ENCODE measurements around the gene TRIM3.
"Not testable (repeated sequence)": the region's sequence is repeated elsewhere in the genome, so short reads cannot be mapped to it uniquely, and the experiment has no call there.

The TRIM3 gene

GRCh38 chr11:6473451-6474412, at the start of gene TRIM3:
TSS of gene TRIM3 (minus strand) at chr11:6473941. CDS start at chr11:6465695, 8,246 bp downstream.
- FAIRE-seq (no peak), DNase-seq (ENCODE audit: insufficient read length, low spot score) (peak; percentile 96)
- TF ChIP-seq POLR2A (IDR thresholded peaks at IDR 0.05; ENCODE audit: low read depth, low read length) = peak; percentile 88

- DNase-seq (ENCODE audit: insufficient read length, low spot score) (peak; percentile 51), FAIRE-seq (peak; percentile 82)
- TF ChIP-seq POLR2A (IDR thresholded peaks at IDR 0.05; ENCODE audit: low read depth, low read length) = no peak
Measured at GRCh38 chr11:6523253-6523652, 49.5 kb upstream of the TRIM3 start.

DNA sequence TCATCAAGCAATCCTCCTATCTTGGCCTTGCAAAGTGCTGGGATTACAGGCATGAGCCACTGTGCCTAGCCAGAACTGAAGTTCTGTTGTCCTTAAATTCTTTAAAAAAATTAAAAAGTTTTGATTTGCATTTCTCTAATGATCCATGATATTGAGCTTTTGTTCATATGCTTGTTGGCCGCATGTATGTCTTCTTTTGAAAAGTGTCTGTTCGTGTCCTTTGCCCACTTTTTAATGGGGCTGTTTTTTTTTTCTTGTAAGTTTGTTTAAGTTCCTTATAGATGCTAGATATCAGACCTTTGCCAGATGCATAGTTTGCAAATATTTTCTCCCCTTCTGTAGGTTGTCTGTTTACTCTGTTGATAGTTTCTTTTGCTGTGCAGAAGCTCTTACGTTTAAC, 48.2 kb upstream of the TRIM3 start:
- FAIRE-seq; DNase-seq (ENCODE audit: insufficient read length, low spot score): not testable (repeated sequence)

- TF ChIP-seq POLR2A (IDR thresholded peaks at IDR 0.05; ENCODE audit: low read depth, low read length) = no peak
- no peak for FAIRE-seq
- no peak for DNase-seq (ENCODE audit: insufficient read length, low spot score)
Measured at GRCh38 chr11:6520265-6520664, 46.5 kb upstream of the TRIM3 start.

DNA sequence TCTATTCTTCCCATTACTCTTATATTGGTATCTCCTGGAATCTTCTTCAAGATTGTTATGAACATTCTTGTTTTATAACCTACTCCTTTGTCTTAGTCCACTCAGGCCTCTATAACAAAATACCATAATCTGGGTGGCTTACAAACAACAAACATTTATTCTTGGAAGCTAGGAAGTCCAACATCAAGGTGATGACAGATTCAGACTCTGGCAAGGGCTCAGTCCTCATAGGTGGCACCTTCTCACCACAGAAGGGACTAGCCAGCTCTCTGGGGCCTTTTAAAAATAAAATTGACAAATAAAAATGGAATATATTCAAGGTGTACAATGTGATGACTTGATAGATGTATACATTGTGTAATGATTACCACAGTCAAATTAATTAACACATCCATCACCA, 43.1 kb upstream of the TRIM3 start:
- no peak for TF ChIP-seq POLR2A (IDR thresholded peaks at IDR 0.05; ENCODE audit: low read depth, low read length)
- DNase-seq (ENCODE audit: insufficient read length, low spot score) (no peak), FAIRE-seq (no peak)

- DNase-seq (ENCODE audit: insufficient read length, low spot score) = no peak
Measured at GRCh38 chr11:6505577-6506240, 32.0 kb upstream of the TRIM3 start.

DNA sequence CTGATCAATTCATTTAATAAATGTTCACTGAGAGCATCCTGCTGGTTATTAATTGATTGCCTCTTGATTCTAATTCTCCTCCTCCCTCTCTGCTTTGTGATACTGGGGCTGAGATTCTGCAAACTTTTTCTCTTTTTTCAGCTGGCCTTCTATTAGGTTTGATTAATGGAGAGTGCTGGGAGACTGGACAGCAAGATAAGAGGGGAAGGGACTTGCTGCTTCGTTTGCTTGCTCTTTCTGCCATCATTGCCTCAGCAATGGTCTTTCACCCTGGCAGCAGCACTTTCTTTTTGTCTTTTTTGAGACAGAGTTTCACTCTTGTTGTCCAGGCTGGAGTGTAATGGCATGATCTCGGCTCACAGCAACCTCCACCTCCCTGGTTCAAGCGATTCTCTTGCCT, 30.4 kb upstream of the TRIM3 start:
- TF ChIP-seq POLR2A (IDR thresholded peaks at IDR 0.05; ENCODE audit: low read depth, low read length) = no peak
- FAIRE-seq (no peak), DNase-seq (ENCODE audit: insufficient read length, low spot score) (no peak)

More at GRCh38 chr11:6505577-6506240, 32.0 kb upstream of the TRIM3 start:
- no peak for FAIRE-seq
- no peak for TF ChIP-seq POLR2A (IDR thresholded peaks at IDR 0.05; ENCODE audit: low read depth, low read length)

DNA sequence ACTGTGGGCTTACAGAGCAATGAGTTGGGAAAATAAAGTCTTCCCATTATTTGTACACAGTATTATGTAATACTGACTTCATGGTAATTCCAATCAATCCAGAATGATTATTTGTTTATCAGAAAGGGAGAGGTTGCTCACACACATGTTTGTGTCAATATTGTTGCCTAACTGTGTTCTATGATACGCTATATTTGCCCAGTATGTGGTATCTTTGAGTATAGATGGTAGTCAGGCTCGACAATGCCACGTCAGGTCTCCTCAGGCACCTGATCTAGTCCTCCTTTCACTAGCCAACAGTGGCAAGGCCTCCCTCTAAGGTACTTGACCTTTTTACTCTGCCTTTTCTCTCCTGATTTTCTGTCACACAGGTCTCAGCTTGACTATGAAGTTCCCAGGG, 28.6 kb upstream of the TRIM3 start:
- DNase-seq (ENCODE audit: insufficient read length, low spot score) = no peak
- TF ChIP-seq POLR2A (IDR thresholded peaks at IDR 0.05; ENCODE audit: low read depth, low read length) = no peak
- no peak for FAIRE-seq

DNA sequence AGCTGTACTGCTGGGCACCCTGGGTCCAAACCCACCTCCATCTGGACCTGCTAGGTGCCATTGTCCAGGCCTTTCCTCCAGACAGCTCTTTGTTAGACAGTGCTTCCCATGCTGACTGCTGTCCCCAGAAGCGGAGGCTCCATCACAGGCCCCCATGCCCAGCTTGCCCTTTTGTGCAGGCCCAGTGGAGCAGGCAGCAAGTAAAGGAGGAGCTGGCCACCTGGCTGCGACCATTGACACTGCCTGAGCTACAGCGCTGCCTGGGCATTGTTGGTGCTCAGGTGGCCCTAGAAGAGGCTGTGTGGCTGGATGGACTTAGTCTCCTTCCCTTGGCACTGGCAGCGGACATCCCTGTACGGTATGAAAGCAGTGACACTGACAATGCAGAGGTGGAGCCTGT, 24.8 kb upstream of the TRIM3 start:
- DNase-seq (ENCODE audit: insufficient read length, low spot score) (no peak), FAIRE-seq (no peak)
- no peak for TF ChIP-seq POLR2A (IDR thresholded peaks at IDR 0.05; ENCODE audit: low read depth, low read length)

DNA sequence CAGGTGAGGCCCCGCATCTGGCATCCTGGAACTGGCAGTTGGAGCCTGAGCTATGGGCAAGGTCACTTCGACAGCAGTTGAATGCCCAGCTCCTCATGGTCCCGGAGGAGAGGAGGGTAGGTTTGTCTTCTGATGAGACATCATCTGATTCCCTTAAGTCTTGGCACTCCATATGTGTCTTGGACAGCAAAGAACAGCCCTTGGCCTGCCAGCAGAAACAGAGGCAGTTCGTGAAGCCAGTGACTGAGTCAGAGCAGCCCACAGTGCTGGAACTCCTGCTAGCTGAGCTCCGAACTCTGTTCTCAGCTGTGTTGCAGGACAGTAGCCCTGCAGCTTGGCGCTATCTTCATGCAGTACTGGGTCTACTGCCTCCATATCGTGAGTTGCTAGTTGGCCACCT, 24.4 kb upstream of the TRIM3 start:
- no peak for FAIRE-seq

GRCh38 chr11:6497069-6497839, 23.5 kb upstream of the TRIM3 start, which contains the start of gene DNHD1:
TSS of gene DNHD1 (plus strand) at chr11:6497280. CDS start at chr11:6498216, 936 bp downstream.
- DNase-seq (ENCODE audit: insufficient read length, low spot score) (no peak), FAIRE-seq (no peak)
- TF ChIP-seq POLR2A (IDR thresholded peaks at IDR 0.05; ENCODE audit: low read depth, low read length) = no peak

More for the DNA sequence above, 24.4 kb upstream of the TRIM3 start:
- no peak for TF ChIP-seq POLR2A (IDR thresholded peaks at IDR 0.05; ENCODE audit: low read depth, low read length)
- no peak for DNase-seq (ENCODE audit: insufficient read length, low spot score)

DNA sequence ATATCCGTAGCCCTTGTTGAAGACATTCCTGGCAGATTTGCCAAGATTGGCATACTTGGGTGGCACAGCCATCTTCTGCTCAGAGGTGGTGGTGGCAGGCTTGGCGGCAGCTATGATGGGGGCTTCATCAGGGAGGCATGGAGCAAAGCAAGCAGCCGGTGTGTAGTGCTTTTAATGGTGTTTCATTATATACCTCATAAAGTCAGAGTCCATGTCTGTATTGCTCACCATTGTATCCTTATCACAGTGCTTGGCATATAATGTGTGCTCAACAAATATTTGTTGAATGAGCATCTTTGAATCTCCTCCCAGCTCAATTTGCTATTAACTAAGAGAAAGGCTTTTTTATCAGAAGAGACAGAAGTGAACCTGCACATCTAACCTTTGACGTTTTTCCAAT, 15.6 kb upstream of the TRIM3 start:
- no peak for TF ChIP-seq POLR2A (IDR thresholded peaks at IDR 0.05; ENCODE audit: low read depth, low read length)
- DNase-seq (ENCODE audit: insufficient read length, low spot score) (no peak), FAIRE-seq (no peak)

GRCh38 chr11:6488821-6489220, 15.1 kb upstream of the TRIM3 start:
- TF ChIP-seq POLR2A (IDR thresholded peaks at IDR 0.05; ENCODE audit: low read depth, low read length) = no peak
- no peak for FAIRE-seq
- no peak for DNase-seq (ENCODE audit: insufficient read length, low spot score)

DNA sequence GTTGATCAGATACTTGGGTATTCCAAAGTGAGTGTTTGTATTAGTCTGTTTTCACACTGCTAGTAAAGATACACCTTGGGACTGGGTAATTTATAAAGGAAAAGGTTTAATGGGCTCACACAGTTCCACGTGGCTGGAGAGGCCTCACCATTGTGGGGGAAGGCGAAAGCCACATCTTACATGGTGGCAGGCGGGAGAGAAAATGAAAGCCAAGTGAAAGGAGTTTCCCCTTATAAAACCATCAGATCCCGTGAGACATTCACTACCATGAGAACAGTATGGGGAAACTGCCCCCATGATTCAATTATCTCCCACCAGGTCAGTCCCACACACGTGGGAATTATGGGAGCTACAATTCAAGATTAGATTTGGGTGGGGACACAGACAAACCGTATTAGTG, 14.6 kb upstream of the TRIM3 start:
- no peak for FAIRE-seq
- no peak for TF ChIP-seq POLR2A (IDR thresholded peaks at IDR 0.05; ENCODE audit: low read depth, low read length)
- DNase-seq (ENCODE audit: insufficient read length, low spot score) = no peak
